HG03045 (cell line): ENCODE results near the gene ZNF423.

Source experiments
- ATAC-seq: cut with Tn5 transposase; IDR thresholded peaks from one replicate; pipeline ENCODE4 v1.9.1; 2021; ENCODE audit warnings: mild to moderate bottlenecking, moderate library complexity; ENCODE audit not compliant: unreplicated experiment

ZNF423 gene

DNA sequence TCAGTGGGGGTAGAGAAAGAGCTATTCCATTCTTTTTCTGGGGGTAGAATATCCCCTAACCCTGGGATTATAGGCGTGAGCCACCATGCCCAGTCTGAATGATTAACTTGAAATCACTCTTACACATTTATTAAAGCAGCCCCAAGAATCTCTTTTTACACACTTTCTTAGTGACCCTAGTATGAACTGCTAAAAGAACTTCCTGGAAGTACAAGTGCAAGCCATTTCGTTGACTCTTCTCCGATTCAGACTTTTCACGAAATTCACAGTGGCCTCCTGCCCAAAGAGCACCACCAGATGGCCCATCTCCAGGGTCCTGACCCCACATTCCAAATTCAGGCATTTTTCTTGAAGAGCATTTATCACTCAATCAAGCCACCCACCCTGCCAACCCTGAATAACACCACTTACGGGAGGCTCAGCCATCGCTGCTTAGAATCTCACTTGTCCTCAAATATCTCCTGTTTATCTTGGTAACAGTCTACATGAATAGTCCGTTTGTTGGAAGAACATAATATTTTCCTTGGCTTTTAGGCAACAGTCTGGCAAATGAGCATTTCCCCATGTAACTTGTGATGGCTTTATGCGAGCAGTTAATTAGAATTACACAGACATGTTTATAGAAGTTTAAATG is 28.0 kb downstream of the ZNF423 start:
- ATAC-seq = no peak

DNA sequence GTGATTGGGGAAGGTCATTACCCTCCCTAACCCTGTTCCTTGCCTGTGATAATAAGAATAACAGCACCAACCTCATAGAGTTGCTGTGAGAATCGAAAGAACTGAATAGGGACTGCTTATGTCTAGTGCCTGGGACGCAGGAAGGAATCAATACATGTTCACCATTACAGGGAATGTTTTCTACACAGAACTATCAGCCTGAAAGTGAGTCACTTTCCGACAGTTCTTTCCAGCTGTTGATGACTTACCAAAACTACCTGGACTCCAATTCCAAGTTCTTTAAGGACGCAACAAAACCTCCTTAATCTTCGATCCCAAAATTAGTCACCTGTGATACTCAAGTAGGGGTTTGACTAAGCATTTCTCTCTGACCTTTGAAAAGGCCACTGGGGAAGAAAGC is 29.4 kb downstream of the ZNF423 start:
- ATAC-seq = no peak

DNA sequence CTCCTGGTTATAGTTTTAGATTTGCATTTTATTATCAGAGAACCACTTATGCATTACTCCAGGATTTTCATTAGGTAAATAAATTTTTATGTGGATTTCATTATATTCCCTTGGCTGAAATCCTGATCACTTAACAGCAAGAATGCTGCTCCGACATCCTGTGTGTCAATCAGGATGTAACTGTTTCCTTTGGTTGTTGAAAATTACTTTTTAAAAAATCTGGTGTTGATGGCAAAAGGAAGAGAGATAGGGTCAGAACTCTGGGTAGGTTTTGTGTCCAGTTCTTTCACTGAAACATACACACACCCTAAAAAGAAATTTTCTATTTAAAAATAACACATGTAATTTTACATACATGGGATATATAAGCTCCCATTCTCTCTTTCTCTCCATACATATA is 30.9 kb downstream of the ZNF423 start:
- no peak for ATAC-seq

DNA sequence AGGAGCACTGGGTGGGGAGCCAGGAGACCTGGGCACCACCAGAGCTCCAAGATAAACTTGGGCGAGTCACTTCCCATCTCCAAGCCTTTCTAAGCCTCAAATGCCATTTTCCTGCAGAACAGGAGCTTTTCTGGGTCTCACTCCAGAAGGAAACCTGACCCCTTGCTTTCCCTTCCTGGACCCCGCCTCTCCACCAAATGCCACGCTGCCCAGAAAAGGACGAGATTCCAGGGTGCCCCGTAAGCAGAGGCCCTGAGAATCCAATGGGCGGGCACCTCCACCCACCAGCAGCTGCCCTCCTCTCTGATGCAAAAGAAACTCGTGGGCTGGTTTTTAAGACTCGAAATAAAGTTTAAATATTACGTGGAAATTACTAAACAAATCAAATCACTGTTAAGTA is 31.3 kb downstream of the ZNF423 start:
- no peak for ATAC-seq

DNA sequence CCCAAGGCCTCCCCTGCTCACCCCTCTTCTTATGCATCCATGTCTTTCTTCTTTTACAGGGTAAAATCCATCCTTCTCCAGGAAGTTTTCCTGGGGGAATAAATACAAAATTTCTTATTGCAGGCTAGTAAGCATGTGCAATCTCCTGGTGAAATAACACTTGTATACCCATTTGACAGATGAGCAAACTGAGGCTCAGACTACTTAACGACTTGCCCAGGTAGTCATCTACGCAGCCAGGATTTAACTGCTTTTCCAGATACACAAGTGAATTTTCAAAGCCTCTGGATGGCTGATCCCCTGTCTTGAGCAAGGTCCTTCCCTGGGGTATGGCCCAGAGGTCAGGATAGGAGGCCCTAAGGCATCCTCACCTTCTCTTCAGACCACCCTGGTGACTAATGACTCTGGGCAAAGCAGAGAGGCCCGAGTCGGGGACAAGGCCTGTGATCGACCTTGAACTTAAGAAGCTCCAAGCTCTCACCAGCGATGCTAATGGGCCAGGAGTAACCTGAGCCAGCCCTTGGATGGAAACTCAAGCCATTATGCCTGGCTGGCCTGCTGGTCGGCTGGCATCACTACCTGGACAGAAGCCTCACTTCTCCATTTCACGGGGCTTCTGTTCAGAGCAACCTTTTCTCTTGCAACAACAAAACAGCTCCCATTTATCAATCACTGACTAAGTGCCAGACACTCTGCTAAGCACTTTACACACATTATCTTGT is 33.1 kb downstream of the ZNF423 start:
- ATAC-seq = no peak

DNA sequence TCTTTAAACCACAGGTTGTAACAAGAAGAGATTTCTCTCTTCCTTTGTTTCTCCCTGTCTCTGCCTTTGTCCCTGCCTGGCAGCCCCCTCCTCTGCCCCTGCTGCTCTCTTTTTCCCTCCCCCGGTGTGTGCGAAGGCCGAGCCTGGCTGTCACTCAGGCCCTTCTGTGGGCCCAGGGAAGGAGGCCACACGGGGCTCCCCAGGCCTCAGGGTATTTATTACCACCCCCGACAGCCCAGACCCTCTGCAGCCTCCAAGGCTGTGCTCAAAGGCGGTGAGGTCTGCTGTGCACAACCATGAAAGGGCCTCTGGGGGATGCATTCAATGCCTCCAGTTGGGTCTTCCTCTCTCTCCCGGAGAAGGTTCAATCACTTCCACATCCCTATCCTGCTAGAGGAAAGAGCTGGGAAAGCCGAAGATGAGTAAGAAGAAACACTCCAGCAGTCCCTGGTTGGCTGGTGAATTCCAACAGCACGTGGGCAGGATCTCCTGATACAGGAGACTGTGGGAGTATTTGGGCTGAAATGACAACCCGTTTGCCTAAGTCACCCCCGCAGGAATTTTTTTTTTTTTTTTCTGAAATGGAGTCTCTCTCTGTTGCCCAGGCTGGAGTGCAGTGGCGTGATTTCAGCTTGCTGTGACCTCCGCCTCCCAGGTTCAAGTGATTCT is 34.2 kb downstream of the ZNF423 start:
- ATAC-seq = no peak

DNA sequence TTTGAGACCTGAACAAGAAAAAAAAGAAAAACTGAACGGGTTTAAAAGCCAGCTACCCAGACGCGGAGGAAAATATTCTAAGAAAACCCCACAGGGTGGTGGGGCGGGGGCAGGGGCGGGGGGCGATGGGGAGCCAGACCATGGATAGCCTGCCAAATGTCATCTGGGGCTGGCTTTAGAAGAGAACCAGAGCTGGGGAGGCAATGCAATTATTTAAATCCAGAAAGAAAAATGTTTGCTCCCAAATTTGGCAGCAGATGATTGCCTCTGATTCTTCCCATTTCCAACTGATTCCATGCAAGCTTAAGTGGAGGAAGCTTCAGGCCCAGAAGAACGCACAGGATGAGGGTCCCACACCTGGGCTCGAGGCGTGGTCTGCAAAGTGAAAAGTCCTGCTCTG is 34.8 kb downstream of the ZNF423 start:
- ATAC-seq = no peak

DNA sequence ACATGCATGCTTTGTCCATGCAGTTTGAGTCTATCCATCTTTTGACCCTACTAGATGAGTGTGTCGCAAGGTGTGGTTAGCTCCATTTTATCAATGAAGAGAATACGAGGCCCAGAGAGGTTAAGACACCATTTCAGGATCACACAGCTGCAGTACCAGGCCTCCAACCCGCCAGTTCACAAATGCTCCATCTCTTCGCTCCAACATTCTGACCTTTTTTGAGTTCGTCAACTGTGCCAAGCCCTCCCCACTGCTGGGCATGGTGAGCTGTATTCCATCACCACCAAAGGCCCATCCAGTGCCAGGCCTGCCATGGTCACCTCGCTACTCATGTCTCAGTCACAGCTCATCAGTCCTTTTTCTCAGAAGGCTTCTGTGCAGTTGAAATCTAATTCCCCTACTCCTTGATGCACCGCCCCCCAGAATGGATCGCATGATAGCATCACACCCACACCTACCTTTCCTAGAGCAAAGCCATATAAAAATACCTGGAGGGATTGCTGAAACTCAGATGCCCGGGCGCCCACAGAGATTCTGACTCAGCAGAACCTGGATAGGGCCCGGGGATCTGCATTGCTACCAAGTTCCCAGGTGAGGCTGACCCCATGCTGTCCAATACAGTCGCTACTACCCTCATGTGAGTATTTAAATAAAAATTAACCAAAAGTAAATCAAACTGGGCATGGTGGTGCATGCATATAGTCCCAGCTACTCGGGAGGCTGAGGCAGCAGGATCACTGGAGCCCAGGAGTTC is 38.0 kb downstream of the ZNF423 start:
- no peak for ATAC-seq

DNA sequence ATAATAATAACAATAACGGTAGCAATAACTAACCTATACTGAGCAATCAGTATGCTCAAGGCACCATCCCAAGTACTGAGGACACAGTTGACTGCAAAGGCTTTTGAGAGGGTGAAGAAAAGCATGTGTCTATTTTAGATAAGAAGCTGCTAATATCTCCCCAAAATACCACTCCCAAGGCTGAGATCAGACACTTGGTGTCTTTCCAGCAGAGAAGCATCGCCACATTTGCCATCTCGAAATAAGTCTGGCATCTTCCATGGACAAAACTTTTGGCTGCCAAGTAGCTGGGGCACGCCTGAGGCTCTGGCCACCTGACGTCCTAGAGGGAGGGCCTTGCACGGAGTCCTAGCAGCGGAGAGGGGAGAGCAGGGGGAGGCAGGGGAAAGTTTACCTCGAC is 39.0 kb downstream of the ZNF423 start:
- ATAC-seq = no peak

DNA sequence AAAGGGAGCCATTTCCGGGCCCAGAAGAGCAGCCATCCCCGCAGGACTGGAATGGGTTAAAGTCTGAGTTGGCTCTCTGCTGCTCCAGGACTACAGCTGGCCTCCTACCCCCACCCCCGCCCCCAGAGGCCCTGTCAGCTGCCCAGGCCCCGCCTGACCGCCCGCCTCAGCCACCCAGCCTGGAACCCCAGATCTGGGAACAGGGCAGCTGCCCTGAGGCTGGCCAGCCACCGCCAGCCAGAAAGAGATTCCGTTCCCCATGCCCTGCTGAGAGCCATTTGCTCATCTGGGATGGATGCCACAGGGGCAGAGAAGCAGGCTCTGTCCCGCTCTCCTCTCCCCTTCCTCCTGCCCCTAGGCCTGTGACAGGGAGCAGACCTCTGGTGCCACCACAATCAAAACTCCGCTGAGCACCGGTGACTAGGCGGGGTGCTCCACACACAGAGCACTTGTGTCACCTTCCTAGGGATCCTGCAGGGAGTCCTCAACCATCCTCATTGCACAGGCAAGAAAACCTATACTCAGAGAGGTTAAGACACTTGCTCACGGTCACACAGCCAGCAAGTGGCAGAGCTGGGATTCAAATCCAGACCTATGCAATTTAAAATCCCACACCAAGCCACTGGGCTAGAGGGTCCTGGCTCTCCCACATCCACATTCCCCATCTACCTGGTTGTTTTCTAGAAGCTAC is 44.1 kb downstream of the ZNF423 start:
- no peak for ATAC-seq

DNA sequence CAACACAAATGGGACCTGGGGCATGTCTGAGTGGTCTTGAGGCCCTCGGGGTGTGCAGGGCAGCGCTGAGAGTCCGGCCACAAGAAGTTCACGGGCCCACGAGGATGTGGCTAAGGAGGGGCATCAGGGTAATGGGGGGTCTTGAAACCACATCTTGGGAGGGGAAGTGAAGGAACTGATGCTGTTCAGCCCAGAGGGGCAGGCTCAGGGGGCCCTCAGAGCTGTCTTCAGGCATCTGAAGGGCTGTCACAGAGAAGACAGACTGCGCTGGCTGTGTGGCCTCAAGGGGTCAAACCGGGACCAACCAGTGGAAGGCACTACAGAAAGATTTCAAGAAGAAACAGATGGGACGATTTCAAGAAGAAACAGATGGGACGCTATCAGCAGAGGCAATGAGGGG is 45.1 kb downstream of the ZNF423 start:
- no peak for ATAC-seq

DNA sequence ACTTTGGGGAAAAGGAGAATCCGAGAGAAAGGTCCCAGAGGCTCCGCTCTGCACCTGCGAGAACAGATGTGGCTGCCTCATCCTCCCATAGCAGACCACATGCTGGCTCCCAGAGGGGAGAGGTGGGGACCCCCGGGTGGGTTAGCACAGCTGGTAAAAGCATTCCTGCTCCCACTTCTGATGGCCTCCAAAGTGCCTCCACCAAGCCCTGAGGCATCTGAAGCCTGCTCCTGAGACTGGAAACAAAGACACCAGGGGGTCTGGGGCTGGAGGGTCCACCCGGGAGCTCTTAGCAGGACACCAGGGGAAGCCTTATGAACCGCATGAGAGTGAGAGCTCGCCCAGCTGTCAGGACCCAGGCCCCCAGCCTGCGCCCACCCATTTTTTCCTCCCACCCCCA is 46.4 kb downstream of the ZNF423 start:
- ATAC-seq = no peak

DNA sequence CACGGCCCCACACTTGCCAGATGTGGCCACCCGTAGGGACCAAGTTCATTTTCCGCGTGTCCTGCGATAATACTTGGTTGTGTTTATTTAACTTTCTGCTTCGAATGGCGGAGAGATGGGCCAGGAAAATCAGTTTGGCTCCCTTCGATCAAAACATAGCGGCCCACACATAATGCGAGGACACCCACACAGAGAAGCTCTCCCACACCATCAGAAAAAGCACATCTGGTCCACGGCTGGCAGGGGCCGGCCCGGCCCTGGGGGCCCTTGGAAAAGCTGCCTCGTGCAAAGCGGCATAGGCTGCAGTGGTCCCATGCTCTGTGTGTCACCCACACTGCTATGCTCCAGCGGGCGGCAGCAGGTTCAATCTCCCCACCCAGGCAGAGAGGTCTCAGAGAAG is 46.9 kb downstream of the ZNF423 start:
- no peak for ATAC-seq

DNA sequence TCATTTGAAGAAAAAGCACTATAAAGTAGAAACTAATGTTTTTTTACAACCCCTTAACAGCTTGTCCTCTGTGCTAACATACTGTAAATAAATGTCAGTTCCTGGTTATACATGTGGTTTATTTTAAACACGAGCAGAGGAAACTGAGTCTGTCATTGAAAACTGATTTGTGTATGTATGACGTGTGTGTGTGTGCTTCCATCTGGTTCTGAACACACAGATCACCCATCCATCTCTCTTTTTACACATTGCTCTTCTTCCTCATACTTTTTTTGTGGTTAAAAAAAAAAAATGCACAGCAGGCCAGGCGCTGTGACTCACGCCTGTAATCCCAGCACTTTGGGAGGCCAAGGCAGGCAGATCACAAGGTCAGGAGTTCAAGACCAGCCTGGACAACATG is 49.5 kb downstream of the ZNF423 start:
- ATAC-seq = no peak

DNA sequence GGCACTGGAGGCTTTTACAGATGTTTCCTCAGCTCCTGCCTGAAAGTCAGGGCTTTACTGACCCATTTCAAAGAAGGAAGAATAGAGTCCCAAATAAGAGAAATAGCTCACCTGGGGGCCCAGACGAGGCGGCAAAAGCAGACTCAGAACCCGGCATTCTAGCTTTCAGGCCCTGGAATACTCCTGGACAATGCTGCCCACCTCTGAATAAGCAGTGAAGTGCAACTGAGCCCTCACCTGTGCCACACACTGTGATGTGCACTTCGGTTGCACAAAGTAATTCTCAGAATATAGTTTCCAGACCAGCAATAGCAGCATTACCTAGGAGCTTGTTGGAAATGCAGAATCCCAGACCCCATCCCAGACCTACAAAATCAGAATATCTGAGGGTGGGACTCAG is 54.6 kb downstream of the ZNF423 start:
- ATAC-seq = no peak

DNA sequence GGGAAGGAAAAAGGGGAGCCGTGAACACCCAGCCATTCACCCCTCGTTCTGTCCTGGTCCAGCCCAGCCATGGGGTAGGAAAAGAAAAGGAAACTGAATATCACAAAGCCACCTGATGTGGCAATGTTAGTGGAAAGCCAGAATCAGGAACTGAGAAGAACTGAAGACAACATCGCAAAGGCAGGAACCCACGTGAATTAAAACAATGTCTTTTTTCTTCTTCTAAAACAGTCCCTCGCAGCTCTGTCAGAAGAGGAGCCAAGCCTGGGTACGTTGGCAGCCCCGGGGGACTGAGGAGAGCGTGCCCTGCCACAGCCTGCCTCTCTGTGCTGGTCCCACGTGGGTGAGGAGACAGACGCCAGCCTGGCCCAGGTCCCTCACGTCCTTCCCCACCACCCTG is 55.0 kb downstream of the ZNF423 start:
- no peak for ATAC-seq

DNA sequence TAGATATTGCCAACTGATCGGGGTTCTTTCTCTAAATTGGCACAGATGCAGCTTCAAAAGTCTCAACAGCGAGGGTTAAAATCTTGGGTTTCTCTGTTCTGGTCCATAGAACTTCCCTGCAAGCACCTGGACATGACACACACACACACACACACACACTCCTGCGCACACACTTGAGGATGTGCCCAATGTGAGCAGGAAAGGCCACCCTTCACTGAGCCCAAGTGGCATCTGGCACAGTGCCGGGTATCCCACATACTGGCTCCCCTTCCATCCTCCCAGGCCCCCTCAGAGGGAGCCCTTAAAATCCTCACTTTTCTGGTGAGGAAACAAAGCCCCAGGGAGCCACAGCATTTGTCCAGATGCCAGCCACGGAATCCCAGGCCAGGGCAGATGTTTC is 55.5 kb downstream of the ZNF423 start:
- ATAC-seq = no peak

DNA sequence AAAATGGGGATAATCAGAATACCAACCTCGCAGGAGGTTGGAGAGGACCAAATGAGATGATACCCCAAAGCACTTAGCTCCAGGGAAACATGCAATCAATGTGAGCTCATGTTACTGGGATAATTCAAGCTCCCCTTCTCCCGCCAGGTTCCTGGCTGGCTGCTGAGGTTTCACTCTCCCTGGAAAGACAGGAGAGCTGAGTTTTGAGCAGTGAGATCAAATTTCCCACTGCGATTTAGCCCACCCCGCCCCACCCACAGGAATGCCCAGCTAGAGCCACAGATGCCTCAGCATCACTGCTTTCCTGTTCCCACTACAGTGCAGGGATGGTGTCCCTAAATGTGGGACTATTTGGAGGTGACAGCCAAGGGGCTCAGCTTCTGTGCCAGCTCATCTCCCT is 56.7 kb downstream of the ZNF423 start:
- no peak for ATAC-seq

DNA sequence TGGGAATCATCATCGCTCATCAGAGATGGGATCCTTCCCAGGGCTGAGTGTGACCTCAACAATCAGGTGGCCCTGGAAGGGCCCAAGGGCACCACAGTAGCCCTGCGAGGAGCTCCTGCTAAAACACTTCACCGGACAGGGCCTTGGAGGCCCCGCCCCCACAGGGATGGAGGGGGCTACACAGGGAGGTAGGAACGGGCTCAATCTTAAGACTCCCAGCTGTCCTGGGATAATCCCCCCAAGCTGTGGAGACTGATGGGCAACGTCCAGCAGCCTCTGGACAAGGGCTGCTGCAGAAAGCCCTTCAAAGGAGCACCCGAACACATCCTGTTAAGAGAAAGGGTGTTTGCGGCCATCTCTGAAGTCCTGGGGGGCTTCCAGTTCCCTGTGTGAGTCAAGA is 60.4 kb downstream of the ZNF423 start:
- ATAC-seq = no peak

DNA sequence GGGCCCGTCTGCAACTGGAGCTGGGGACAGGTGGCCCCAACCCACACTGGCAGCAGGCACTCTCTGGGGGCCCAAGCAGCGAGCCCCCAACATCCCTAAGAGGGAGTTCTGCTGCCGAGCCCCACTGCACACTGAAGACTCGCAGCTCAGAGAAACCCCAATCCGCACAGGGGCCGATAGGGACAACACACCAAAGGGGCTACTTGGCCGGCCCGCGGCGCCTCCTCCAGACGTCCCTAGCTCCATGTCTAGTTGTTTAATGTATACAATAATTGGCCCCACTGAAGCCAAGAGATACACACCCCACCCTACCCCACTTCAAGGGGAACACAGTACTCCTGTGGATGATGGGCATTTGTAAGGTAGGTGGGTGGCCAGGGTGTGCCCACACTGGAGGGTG is 62.7 kb downstream of the ZNF423 start:
- no peak for ATAC-seq

DNA sequence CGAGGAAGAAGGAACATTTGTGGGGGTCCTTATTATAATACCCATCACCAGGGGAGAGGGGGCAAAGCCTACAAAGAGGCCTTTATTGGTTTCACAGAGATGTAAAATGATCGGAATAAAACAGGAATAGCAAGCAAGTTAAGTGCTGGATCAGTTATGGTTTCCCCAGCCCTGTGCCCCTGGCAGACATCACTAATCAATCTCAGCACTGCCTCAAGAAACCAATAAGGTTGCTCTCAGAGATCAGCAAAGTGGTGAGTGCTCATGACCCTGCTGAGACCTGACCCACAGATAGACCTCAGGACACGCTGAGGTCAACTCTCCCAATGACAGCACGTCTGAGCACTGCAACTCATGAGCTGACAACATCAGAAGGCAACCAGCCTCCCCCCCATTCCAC is 66.3 kb downstream of the ZNF423 start:
- no peak for ATAC-seq
